A549 (cell line): ENCODE measurements around the gene SLC7A6OS. TPM values are rescaled to one million over a fixed set of nuclear protein-coding genes. Genes with fewer than 3 reads are reported as not detected.
"Not testable (repeated sequence)": the region's sequence is repeated elsewhere in the genome, so short reads cannot be mapped to it uniquely, and the experiment has no call there.

Source experiments
- ATAC-seq, 2 experiments: fragments of 200-7000 bp in 1 of 2; fragments of >200 bp in 1 of 2; cut with Nextera tagmentation in 1 of 2; cut with Tn5 transposase in 1 of 2; 3 replicates each; pipeline versions ENCODE4 v1.8.0 to v1.9.1; 2018 to 2020; ENCODE audit warnings: mild to moderate bottlenecking in 1 of 2, moderate library complexity in 1 of 2
- CTCF ChIA-PET: fragments of 300-600 bp; sonication (Branson Sonifier 250); formaldehyde crosslinking; extraction: SDS; loops from one replicate; lab custom pipeline; 2021; ENCODE audit warnings: antibody characterized with exemption, inconsistent platforms; lab: Yijun Ruan, JAX
- POLR2A ChIA-PET: fragments of 350-600 bp; formaldehyde crosslinking; extraction: SDS; loops from one replicate; lab custom pipeline; 2021; ENCODE audit warnings: antibody characterized with exemption, inconsistent platforms; lab: Yijun Ruan, JAX
- DNase-seq, 2 experiments: peaks; one replicate each; pipeline versions ENCODE4 v3.0.0 to v3.0.0-alpha.2; 2011 to 2016; ENCODE audit warnings: low read depth in 1 of 2, low spot score in 1 of 2
- FAIRE-seq: peaks from 2 replicates; lab custom pipeline; 2011; peaks lifted over from hg19 to GRCh38; lab: Jason Lieb, UNC
- H3K27ac ChIP-seq, 2 experiments: fragments of >200 bp; sonication (Bioruptor Twin); formaldehyde crosslinking; 3 replicates each; pipeline ENCODE4 v1.5.1; 2016 to 2017
- H3K4me1 ChIP-seq: fragments of >200 bp; sonication (Bioruptor Twin); formaldehyde crosslinking; 3 replicates; pipeline ENCODE4 v1.6.1; 2016
- H3K4me2 ChIP-seq: fragments of >200 bp; sonication (Bioruptor Twin); formaldehyde crosslinking; 3 replicates; pipeline ENCODE4 v1.6.1; 2016
- H3K4me3 ChIP-seq: fragments of >200 bp; sonication (Bioruptor Twin); formaldehyde crosslinking; 3 replicates; pipeline ENCODE4 v1.5.1; 2016
- H3K9me3 ChIP-seq: fragments of >200 bp; sonication (Bioruptor Twin); formaldehyde crosslinking; 3 replicates; pipeline ENCODE4 v1.6.1; 2016
- ATOH8 ChIP-seq: fragments of 250-450 bp; sonication (Bioruptor Pico); IDR thresholded peaks from 2 replicates; pipeline ENCODE4 v1.5.0; 2020; ENCODE audit warnings: low read depth, mild to moderate bottlenecking, moderate library complexity
- BHLHE40 ChIP-seq: IDR thresholded peaks from 2 replicates; pipeline ENCODE4 v1.6.1; 2012; ENCODE audit warnings: low read depth, low read length, inconsistent platforms
- CBX2 ChIP-seq: fragments of 200-600 bp; sonication (generic); IDR thresholded peaks from 2 replicates; pipeline ENCODE4 v1.6.1; 2016; ENCODE audit warnings: low read depth, mild to moderate bottlenecking, borderline replicate concordance
- CTCF ChIP-seq: fragments of >200 bp; sonication (Bioruptor Twin); formaldehyde crosslinking; IDR thresholded peaks from 3 replicates; pipeline ENCODE4 v1.5.1; 2016
- EHMT2 ChIP-seq: fragments of 200-600 bp; sonication (generic); IDR thresholded peaks from 2 replicates; pipeline ENCODE4 v1.6.1; 2016; ENCODE audit warnings: antibody characterized with exemption, low read depth, mild to moderate bottlenecking, moderate library complexity
- FOSB ChIP-seq: fragments of 250-450 bp; sonication (Bioruptor Pico); IDR thresholded peaks from 2 replicates; pipeline ENCODE4 v1.5.0; 2020; ENCODE audit warnings: mild to moderate bottlenecking, moderate library complexity
- FOXS1 ChIP-seq: fragments of 250-450 bp; sonication (Bioruptor Pico); IDR thresholded peaks from 2 replicates; pipeline ENCODE4 v1.5.0; 2020; ENCODE audit warnings: mild to moderate bottlenecking, moderate library complexity
- HOXB5 ChIP-seq: fragments of 250-450 bp; sonication (Bioruptor Pico); IDR thresholded peaks from 2 replicates; pipeline ENCODE4 v1.5.0; 2020; ENCODE audit warnings: mild to moderate bottlenecking, moderate library complexity
- JUN ChIP-seq, 2 experiments: fragments of >200 bp; sonication (Bioruptor Twin); formaldehyde crosslinking; IDR thresholded peaks; 2 replicates in 1 of 2; 3 replicates in 1 of 2; pipeline ENCODE4 v1.6.1; 2016 to 2017
- KDM1A ChIP-seq: fragments of 200-600 bp; sonication (generic); IDR thresholded peaks from 2 replicates; pipeline ENCODE4 v1.6.1; 2016; ENCODE audit warnings: low read depth, mild to moderate bottlenecking
- MAFK ChIP-seq: fragments of 450-650 bp; IDR thresholded peaks from 2 replicates; pipeline ENCODE4 v1.6.1; 2014; ENCODE audit not compliant: partially characterized antibody
- NPAS2 ChIP-seq: fragments of 250-450 bp; sonication (Bioruptor Pico); IDR thresholded peaks from 2 replicates; pipeline ENCODE4 v1.8.0; 2022; ENCODE audit warnings: mild to moderate bottlenecking, moderate library complexity, borderline replicate concordance
- PHF8 ChIP-seq: fragments of 200-600 bp; sonication (generic); IDR thresholded peaks from 2 replicates; pipeline ENCODE4 v1.6.1; 2016; ENCODE audit warnings: low read depth, mild to moderate bottlenecking, antibody characterized with exemption, moderate library complexity, borderline replicate concordance
- POLR2AphosphoS2 ChIP-seq: conservative IDR thresholded peaks from 2 replicates; pipeline ENCODE4 v1.6.1; 2012; ENCODE audit warnings: low read length, improper control_type of control experiment, inconsistent platforms
- RAD21 ChIP-seq, 2 experiments: fragments of >200 bp in 1 of 2; sonication (Bioruptor Twin) in 1 of 2; formaldehyde crosslinking in 1 of 2; IDR thresholded peaks in 1 of 2; conservative IDR thresholded peaks in 1 of 2; 2 replicates in 1 of 2; 3 replicates in 1 of 2; pipeline ENCODE4 v1.6.1; 2012 to 2018; ENCODE audit warnings: inconsistent platforms in 1 of 2
- RFX5 ChIP-seq: fragments of 450-650 bp; IDR thresholded peaks from 2 replicates; pipeline ENCODE4 v1.7.1; 2014; ENCODE audit warnings: antibody characterized with exemption, mild to moderate bottlenecking, moderate library complexity
- SMC3 ChIP-seq: fragments of >200 bp; sonication (Bioruptor Twin); formaldehyde crosslinking; IDR thresholded peaks from 3 replicates; pipeline ENCODE4 v1.6.1; 2018; ENCODE audit warnings: inconsistent platforms
- SREBF2 ChIP-seq: fragments of 450-650 bp; IDR thresholded peaks from 2 replicates; pipeline ENCODE4 v1.6.1; 2014; ENCODE audit warnings: mild to moderate bottlenecking, moderate library complexity
- TFCP2L1 ChIP-seq: fragments of 250-450 bp; sonication (Bioruptor Pico); IDR thresholded peaks from 2 replicates; pipeline ENCODE4 v1.5.0; 2021; ENCODE audit warnings: mild to moderate bottlenecking
- TP53 ChIP-seq: fragments of 250-450 bp; sonication (Bioruptor Pico); IDR thresholded peaks from 2 replicates; pipeline ENCODE4 v1.5.0; 2021; ENCODE audit warnings: mild to moderate bottlenecking, moderate library complexity
- ZC3H11A ChIP-seq: fragments of 450-650 bp; IDR thresholded peaks from 2 replicates; pipeline ENCODE4 v1.6.1; 2014; ENCODE audit warnings: antibody characterized with exemption, mild to moderate bottlenecking
- ZNF302 ChIP-seq: fragments of 250-450 bp; sonication (Bioruptor Pico); IDR thresholded peaks from 2 replicates; pipeline ENCODE4 v1.9.0; 2021; ENCODE audit warnings: inconsistent platforms, mild to moderate bottlenecking, moderate library complexity
- WGBS: methylation state at CpG from one replicate; pipeline ENCODE4 v1.1.6; 2017; ENCODE audit errors: missing lambda C conversion rate; 5-methylcytosine and 5-hydroxymethylcytosine counted together
- polyA plus RNA-seq, 4 experiments: library from polyadenylated mRNA; depleted of rRNA in 3 of 4; stranded (reverse); fragments of >200 nt; fragmentation: RNase III in 1 of 4; extraction: RNeasy Plus Mini Kit Qiagen cat#74134 plus additional on column Dnase treatment in 1 of 4; gene quantifications; 2 replicates in 3 of 4; 3 replicates in 1 of 4; pipeline ENCODE4 v1.2.3, GENCODE V29; 2011 to 2017

The SLC7A6OS gene
- polyA plus RNA-seq, 2 of the 4 experiments (the other 2 are of a cell fraction) = 10.4 to 11.9 TPM

- H3K4me2 ChIP-seq = no peak overlapping the region
- no peak overlapping the region for H3K4me3 ChIP-seq
- ChIA-PET POLR2A (interaction anchor here (2.0 kb wide), 1 partner anchor 21 kb away, joined by 5 read pairs; the partner anchor contains the start of genes PRMT7 and SLC7A6OS), CTCF (interaction anchor here (0.8 to 5.9 kb wide), 7 partner anchors 8 to 39 kb away, joined by 3 to 35 read pairs (median 4); partner anchors contain the start of gene SLC7A6)
- no peak overlapping the region for H3K27ac ChIP-seq
- 93% methylated on average over 6 of the region's 6 CpGs for WGBS
- no peak for DNase-seq
- no peaks in the 10 kb centered on the region for H3K9me3 ChIP-seq
- peaks cover 15% of the 10 kb centered on the region for H3K4me1 ChIP-seq
- FAIRE-seq = no peak
- no peak for ATAC-seq
- no peak for TF ChIP-seq FOSB (CRISPR knock-in tag)
- no peak for TF ChIP-seq TFCP2L1 (CRISPR knock-in tag)
- no peak for TF ChIP-seq RFX5
- no peak for TF ChIP-seq POLR2AphosphoS2
- no peak for TF ChIP-seq BHLHE40
- TF ChIP-seq PHF8 = no peak
- TF ChIP-seq CTCF = no peak
- TF ChIP-seq, all 56 proteins: peak for 0
Observed at GRCh38 chr16:68290450-68290849, 20.3 kb downstream of the SLC7A6OS start.

GRCh38 chr16:68289621-68290329, 21.0 kb downstream of the SLC7A6OS start:
- no peak for DNase-seq
- H3K4me2 ChIP-seq = no peak overlapping the region
- 91% methylated on average over 4 of the region's 4 CpGs for WGBS
- H3K4me3 ChIP-seq = no peak overlapping the region
- ATAC-seq = no peak; a peak in 1 of 6 replicates
- H3K27ac ChIP-seq = no peak overlapping the region
- POLR2A ChIA-PET = interaction anchor here (2.0 kb wide), 1 partner anchor 21 kb away, joined by 5 read pairs; the partner anchor contains the start of genes PRMT7 and SLC7A6OS
- TF ChIP-seq ATOH8 (CRISPR knock-in tag) = no peak
- no peak for TF ChIP-seq BHLHE40
- no peak for TF ChIP-seq SREBF2
- no peak for TF ChIP-seq MAFK
- TF ChIP-seq TP53 (CRISPR knock-in tag) = no peak
- no peak for TF ChIP-seq ZC3H11A
- TF ChIP-seq ZNF302 = no peak
- TF ChIP-seq JUN (IDR thresholded peaks at IDR 0.05) = no peak
- TF ChIP-seq KDM1A = no peak
- TF ChIP-seq NPAS2 (CRISPR knock-in tag) = no peak
- TF ChIP-seq SMC3 = no peak
- no peak for TF ChIP-seq FOXS1 (CRISPR knock-in tag)
- TF ChIP-seq EHMT2 = no peak
- TF ChIP-seq, all 56 proteins: peak for 0
- Histone ChIP-seq H3K9me3 (no peaks in the 10 kb centered on the region), H3K4me1 (peaks cover 15% of the 10 kb centered on the region)
- CTCF ChIA-PET = interaction anchor here (0.8 to 5.9 kb wide), 7 partner anchors 9 to 39 kb away, joined by 3 to 35 read pairs (median 4); no protein-coding TSS in a partner anchor
- FAIRE-seq = no peak

DNA sequence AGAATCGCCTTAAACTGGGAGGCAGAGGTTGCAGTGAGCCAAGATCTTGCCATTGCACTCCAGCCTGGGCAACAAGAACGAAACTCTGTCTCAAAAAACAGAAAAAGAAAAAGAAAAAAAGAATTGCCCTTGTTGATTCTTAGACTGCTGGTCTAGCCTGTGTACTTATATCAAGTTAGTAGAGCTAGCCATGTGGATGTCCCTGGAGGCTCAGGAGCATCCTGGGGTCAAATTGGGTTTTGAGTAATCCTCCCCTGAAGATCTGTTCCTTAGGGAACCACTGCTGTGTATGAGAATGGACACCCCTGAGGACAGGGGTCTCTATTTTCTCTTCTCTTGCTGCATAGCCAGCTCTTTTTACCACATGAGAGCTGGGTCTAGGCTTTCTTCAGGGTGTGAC, 21.5 kb downstream of the SLC7A6OS start:
- Histone ChIP-seq H3K27ac (no peak overlapping the region), H3K9me3 (no peaks in the 10 kb centered on the region), H3K4me3 (no peak overlapping the region), H3K4me1 (peaks cover 15% of the 10 kb centered on the region), H3K4me2 (no peak overlapping the region)
- 94% methylated on average over 2 of the region's 2 CpGs for whole genome bisulfite sequencing
- DNase-seq (no peak), ATAC-seq (no peak), FAIRE-seq (no peak)
- POLR2A ChIA-PET = interaction anchor here (2.0 kb wide), 1 partner anchor 22 kb away, joined by 5 read pairs; the partner anchor contains the start of genes PRMT7 and SLC7A6OS
- TF ChIP-seq ZNF302 (no peak), CBX2 (no peak), HOXB5 (CRISPR knock-in tag) (no peak), RAD21 (conservative IDR thresholded peaks at IDR 0.05 in 1 of 2, IDR thresholded peaks at IDR 0.05 in 1 of 2) (no peak)
- CTCF ChIA-PET = interaction anchor here (1.2 to 5.9 kb wide), 6 partner anchors 8 to 39 kb away, joined by 3 to 35 read pairs (median 6); partner anchors contain the start of gene SLC7A6

- CTCF ChIA-PET = interaction anchor here (1.2 to 5.9 kb wide), 5 partner anchors 8 to 39 kb away, joined by 3 to 35 read pairs (median 5); partner anchors contain the start of gene SLC7A6
Observed at GRCh38 chr16:68288796-68289195, 21.9 kb downstream of the SLC7A6OS start.

More at GRCh38 chr16:68288796-68289195, 21.9 kb downstream of the SLC7A6OS start:
- not testable (repeated sequence) for H3K4me3 ChIP-seq, DNase-seq, H3K4me2 ChIP-seq, FAIRE-seq, H3K27ac ChIP-seq, ATAC-seq, H3K9me3 ChIP-seq
- H3K4me1 ChIP-seq = peaks cover 15% of the 10 kb centered on the region
- POLR2A ChIA-PET = interaction anchor here (1.3 kb wide), 1 partner anchor 25 kb away, joined by 7 read pairs; the partner anchor contains the start of gene SLC7A6
- 89% methylated on average over 9 of the region's 9 CpGs for WGBS
